ENCODE results near the gene NUP205. TPM values are rescaled to one million over a fixed set of nuclear protein-coding genes. Genes with fewer than 3 reads are reported as not detected.

NUP205 gene
- 62.1 TPM for total RNA-seq

GRCh38 chr7:135557455-135558336 is at the start of gene NUP205:
NUP205 (plus strand) TSS chr7:135557917; CDS start chr7:135557945, 28 bp downstream.

GRCh38 chr7:135509839-135510591 is 47.7 kb upstream of the NUP205 start, which contains the start of gene CNOT4:
CNOT4 (minus strand) TSS chr7:135510102; CDS start chr7:135438331, 71,771 bp downstream.

GRCh38 chr7:135662373-135663114 is 104.8 kb downstream of the NUP205 start, which contains the start of gene STMP1:
STMP1 (plus strand) TSS chr7:135662514.

Other genes with a start within 250 kb of the NUP205 start
- 27.2 TPM for gene CNOT4, start 47.8 kb upstream of the NUP205 start, total RNA-seq
- gene STMP1, start 104.6 kb downstream of the NUP205 start, total RNA-seq: 29.2 TPM
- gene SLC13A4, start 170.3 kb downstream of the NUP205 start, total RNA-seq: 0.60 TPM
- 3.6 TPM for gene FAM180A, start 190.9 kb downstream of the NUP205 start, total RNA-seq

Data from camera-type eye (tissue), 1 donor.